Osteocyte (in vitro differentiated cells): ENCODE results near the gene IFNL2. TPM values are rescaled to one million over a fixed set of nuclear protein-coding genes. Genes with fewer than 3 reads are reported as not detected.

Experiments used
- DNase-seq: peaks from one replicate; pipeline ENCODE4 v3.0.0; 2021; ENCODE audit warnings: mixed read lengths; ENCODE audit not compliant: unreplicated experiment; ENCODE audit errors: extremely low spot score
- H3K27ac Mint-ChIP-seq: one replicate; pipeline ENCODE4 v1.8.0; 2021; ENCODE audit warnings: mild to moderate bottlenecking, mixed read lengths; ENCODE audit not compliant: unreplicated experiment
- H3K27me3 Mint-ChIP-seq: one replicate; pipeline ENCODE4 v1.8.0; 2021; ENCODE audit warnings: mixed read lengths; ENCODE audit not compliant: unreplicated experiment
- H3K36me3 Mint-ChIP-seq: one replicate; pipeline ENCODE4 v1.8.0; 2021; ENCODE audit warnings: mixed read lengths; ENCODE audit not compliant: unreplicated experiment
- H3K4me1 Mint-ChIP-seq: one replicate; pipeline ENCODE4 v1.8.0; 2021; ENCODE audit warnings: mixed read lengths; ENCODE audit not compliant: unreplicated experiment
- H3K4me3 Mint-ChIP-seq: one replicate; pipeline ENCODE4 v1.8.0; 2021; ENCODE audit warnings: mild to moderate bottlenecking, moderate library complexity, mixed read lengths; ENCODE audit not compliant: unreplicated experiment
- H3K9me3 Mint-ChIP-seq: one replicate; pipeline ENCODE4 v1.8.0; 2021; ENCODE audit warnings: mixed read lengths; ENCODE audit not compliant: unreplicated experiment
- CTCF ChIP-seq: fragments of 200-600 bp; sonication (generic); IDR thresholded peaks from 2 replicates; pipeline ENCODE4 v1.5.0; 2021; ENCODE audit warnings: antibody characterized with exemption, mild to moderate bottlenecking, moderate library complexity
- total RNA-seq: library from RNA; stranded (reverse); gene quantifications from 2 replicates; pipeline ENCODE4 v1.2.1, GENCODE V29; 2021

IFNL2 gene
- total RNA-seq, 1 donor from 2014 or later = not detected

DNA sequence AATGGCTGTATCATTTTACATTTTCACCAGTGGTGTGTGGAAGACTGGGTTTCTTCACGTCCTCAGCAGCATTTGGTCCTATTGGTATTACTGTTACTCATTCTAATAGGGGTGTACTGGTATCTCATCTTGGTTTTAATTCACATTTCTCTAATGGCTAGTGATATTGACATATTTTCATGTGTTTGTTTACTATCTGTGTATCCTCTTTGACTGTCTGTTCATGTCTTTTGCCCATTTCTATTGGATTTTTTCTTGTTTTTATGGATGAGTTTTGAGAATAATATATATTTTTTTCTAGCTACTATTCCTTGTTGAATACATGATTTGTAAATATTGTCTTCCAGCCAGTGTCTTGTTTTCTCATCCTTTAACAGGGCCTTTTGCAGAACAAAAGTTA is 13.8 kb downstream of the IFNL2 start:
- no peak for TF ChIP-seq CTCF
- Mint-ChIP-seq H3K27ac (no peak overlapping the region), H3K4me1 (no peaks in the 10 kb centered on the region), H3K36me3 (no peaks in the 10 kb centered on the region), H3K9me3 (no peaks in the 10 kb centered on the region), H3K4me3 (no peak overlapping the region), H3K27me3 (peaks cover 50% of the 10 kb centered on the region)
- no peak for DNase-seq

DNA sequence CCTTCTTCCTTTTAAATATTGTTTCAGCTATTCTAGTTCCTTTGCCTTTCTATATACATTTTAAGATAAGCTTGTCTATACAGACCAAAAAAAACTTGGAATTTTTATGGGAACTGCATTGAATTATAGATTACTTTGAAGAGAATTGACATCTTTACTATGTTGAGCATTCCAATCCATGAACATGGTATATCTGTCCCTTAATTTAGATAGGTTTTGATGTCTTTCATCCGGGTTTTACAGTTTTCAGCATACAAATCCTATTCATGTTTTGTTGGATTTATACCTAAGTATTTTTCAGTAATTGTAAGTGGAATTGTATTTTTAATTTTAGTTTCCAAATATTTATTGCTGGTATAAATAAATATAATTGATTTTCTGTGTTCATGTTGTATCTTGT is 15.8 kb downstream of the IFNL2 start:
- Mint-ChIP-seq H3K36me3 (no peaks in the 10 kb centered on the region), H3K27ac (no peak overlapping the region), H3K4me1 (no peaks in the 10 kb centered on the region), H3K4me3 (no peak overlapping the region), H3K9me3 (no peaks in the 10 kb centered on the region), H3K27me3 (peaks cover 54% of the 10 kb centered on the region)
- DNase-seq = no peak
- TF ChIP-seq CTCF = no peak

- Mint-ChIP-seq H3K9me3 (no peaks in the 10 kb centered on the region), H3K4me1 (no peaks in the 10 kb centered on the region), H3K4me3 (no peak overlapping the region), H3K27ac (no peak overlapping the region), H3K27me3 (peaks cover 42% of the 10 kb centered on the region), H3K36me3 (no peaks in the 10 kb centered on the region)
- no peak for DNase-seq
- TF ChIP-seq CTCF = no peak
These were observed 25.2 kb downstream of the IFNL2 start for GRCh38 chr19:39293394-39293793.

DNA sequence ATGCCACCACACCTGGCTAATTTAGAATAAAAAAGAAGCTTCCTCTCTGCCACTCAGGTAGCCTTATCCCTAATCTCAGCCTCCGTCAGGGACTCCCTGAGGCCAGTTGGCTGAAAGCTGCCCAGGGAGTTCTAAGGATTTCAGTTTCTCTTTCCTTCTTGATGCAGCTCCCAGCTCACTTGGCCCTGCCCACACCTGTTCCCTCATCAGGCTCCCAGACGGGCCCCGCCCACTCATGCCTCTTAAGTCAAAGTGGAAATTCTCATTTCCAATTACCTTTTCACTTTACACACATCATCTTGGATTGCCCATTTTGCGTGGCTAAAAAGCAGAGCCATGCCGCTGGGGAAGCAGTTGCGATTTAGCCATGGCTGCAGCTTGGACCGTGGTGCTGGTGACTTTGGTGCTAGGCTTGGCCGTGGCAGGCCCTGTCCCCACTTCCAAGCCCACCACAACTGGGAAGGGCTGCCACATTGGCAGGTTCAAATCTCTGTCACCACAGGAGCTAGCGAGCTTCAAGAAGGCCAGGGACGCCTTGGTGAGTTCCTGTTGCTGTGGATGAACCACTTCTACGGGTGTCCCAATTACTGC is 28.0 kb downstream of the IFNL2 start, which contains the start of gene IFNL1:
IFNL1 (plus strand) TSS at position 353 of the 591 bp plus-strand sequence; CDS start at position 368, 15 bp downstream.
- no peaks in the 10 kb centered on the region for H3K36me3 Mint-ChIP-seq
- no peak within 1 kb of the TSS for H3K4me3 Mint-ChIP-seq
- peaks cover 35% of the 10 kb centered on the region for H3K27me3 Mint-ChIP-seq
- no peak for TF ChIP-seq CTCF
- no peaks in the 10 kb centered on the region for H3K4me1 Mint-ChIP-seq
- no peak for DNase-seq
- no peak within 1 kb of the TSS for H3K27ac Mint-ChIP-seq
- H3K9me3 Mint-ChIP-seq = no peaks in the 10 kb centered on the region

GRCh38 chr19:39296906-39297305 is 28.7 kb downstream of the IFNL2 start:
- Mint-ChIP-seq H3K27ac (no peak overlapping the region), H3K27me3 (peaks cover 33% of the 10 kb centered on the region), H3K4me3 (no peak overlapping the region), H3K4me1 (no peaks in the 10 kb centered on the region), H3K36me3 (no peaks in the 10 kb centered on the region), H3K9me3 (no peaks in the 10 kb centered on the region)
- TF ChIP-seq CTCF = no peak
- DNase-seq = no peak
